Kidney (tissue), 14 donors: ENCODE data around the gene PDCD1LG2. TPM values are rescaled to one million over a fixed set of nuclear protein-coding genes. Genes with fewer than 3 reads are reported as not detected.

ENCODE experiments used
- DNase-seq, 5 donors: peaks; one replicate each; pipeline ENCODE4 v3.0.0-alpha.2; 2013 to 2020
- FAIRE-seq: peaks from 2 replicates; lab custom pipeline; 2012; peaks lifted over from hg19 to GRCh38; lab: Jason Lieb, UNC
- H3K27ac ChIP-seq, 2 donors: one replicate each; pipeline ENCODE4 v1.7.0; 2013; ENCODE audit warnings: low read depth in 2 of 2, low read length in 2 of 2, inconsistent platforms in 1 of 2
- H3K27me3 ChIP-seq: one replicate; pipeline ENCODE4 v1.7.1; 2013; ENCODE audit warnings: low read length, inconsistent platforms; ENCODE audit not compliant: control insufficient read depth, insufficient read depth
- H3K36me3 ChIP-seq, 3 donors: one replicate each; pipeline versions ENCODE4 v1.7.0 to v1.7.1; 2013; ENCODE audit warnings: low read length in 3 of 3, control low read depth in 1 of 3, inconsistent platforms in 1 of 3; ENCODE audit not compliant: insufficient read depth in 3 of 3, control insufficient read depth in 2 of 3
- H3K4me1 ChIP-seq, 3 donors: one replicate each; pipeline versions ENCODE4 v1.7.0 to v1.7.1; 2013; ENCODE audit warnings: low read length in 3 of 3, inconsistent platforms in 1 of 3, low read depth in 1 of 3; ENCODE audit not compliant: control insufficient read depth in 2 of 3, insufficient read depth in 2 of 3
- H3K4me3 ChIP-seq, 3 donors: one replicate each; pipeline versions ENCODE4 v1.7.0 to v1.8.1; 2013; ENCODE audit warnings: low read length in 3 of 3, control low read depth in 1 of 3, inconsistent platforms in 1 of 3
- H3K9ac ChIP-seq, 3 donors: one replicate each; pipeline versions ENCODE4 v1.7.0 to v1.7.1; 2013; ENCODE audit warnings: low read length in 3 of 3, control low read depth in 1 of 3, inconsistent platforms in 1 of 3
- H3K9me3 ChIP-seq, 3 donors: one replicate each; pipeline versions ENCODE4 v1.7.0 to v1.7.1; 2013; ENCODE audit warnings: low read length in 3 of 3, control low read depth in 1 of 3, inconsistent platforms in 1 of 3; ENCODE audit not compliant: control insufficient read depth in 2 of 3, insufficient read depth in 1 of 3
- intact Hi-C: fragments of 100-400 bp; cut with DNase I; formaldehyde crosslinking; loops from one replicate; pipeline ENCODE4 v1.11.1; 2022
- polyA plus RNA-seq: library from polyadenylated mRNA; stranded (reverse); fragments of 350-450 nt; fragmentation: Illumina TruSeq; extraction: RNeasy Lipid Tissue Mini Kit (QIAGEN cat#74804); gene quantifications from one replicate; pipeline ENCODE4 v1.2.3, GENCODE V29; 2014; ENCODE audit warnings: low read depth, low replicate concordance; ENCODE audit not compliant: insufficient read depth
- total RNA-seq: library from RNA; stranded (reverse); fragmentation: NEBNext Ultra II Directional; extraction: Animal tissue kit (Norgen Biotek cat#: 25700); gene quantifications from one replicate; pipeline ENCODE4 v1.2.1, GENCODE V29; 2021
- TF ChIP-seq, protein P1 (sequence below): IDR thresholded peaks from 3 replicates; pipeline ENCODE4 v1.5.1; 2012; ENCODE audit warnings: mild to moderate bottlenecking, moderate library complexity, borderline replicate concordance; ENCODE audit not compliant: insufficient read depth; ENCODE audit errors: extremely low read depth
- donor health status: control.
- donor health status: control.
- donor health status: control.
- donor health status: control.
- donor health status: control.
- donor health status: DM: yes; HTN: yes; CAD: no.
- donor health status: Normal renal cell carcinoma (clear cell type).

PDCD1LG2 gene
- total and polyA plus RNA-seq, 2 donors from 2014 or later, result 1.5 to 2.4 TPM

DNA sequence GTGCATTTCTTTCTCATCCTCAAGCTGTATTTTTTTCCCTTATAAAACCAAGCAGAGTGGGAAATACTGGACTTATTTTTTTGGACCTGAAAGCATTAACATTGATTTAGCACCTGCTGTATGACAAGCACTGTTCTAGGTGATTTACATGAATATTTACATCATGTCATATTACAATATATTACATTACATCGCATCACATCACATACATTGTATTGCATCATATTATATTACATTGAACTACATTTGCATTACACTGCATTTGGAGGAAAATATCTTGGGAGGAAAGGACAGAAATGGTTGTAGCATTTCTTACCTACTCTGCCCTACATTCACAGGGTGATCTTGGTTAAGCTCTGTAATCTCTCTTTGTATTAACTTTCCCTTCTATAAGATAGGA is 11.2 kb upstream of the PDCD1LG2 start:
- Histone ChIP-seq H3K27ac (no peak overlapping the region), H3K36me3 (no peaks in the 10 kb centered on the region), H3K9me3 (no peaks in the 10 kb centered on the region), H3K4me3 (no peak overlapping the region), H3K4me1 (no peaks in the 10 kb centered on the region), H3K9ac (no peak overlapping the region), H3K27me3 (no peaks in the 10 kb centered on the region)
- DNase-seq, result no peak
- no peak for FAIRE-seq
- TF ChIP-seq, protein P1, sequence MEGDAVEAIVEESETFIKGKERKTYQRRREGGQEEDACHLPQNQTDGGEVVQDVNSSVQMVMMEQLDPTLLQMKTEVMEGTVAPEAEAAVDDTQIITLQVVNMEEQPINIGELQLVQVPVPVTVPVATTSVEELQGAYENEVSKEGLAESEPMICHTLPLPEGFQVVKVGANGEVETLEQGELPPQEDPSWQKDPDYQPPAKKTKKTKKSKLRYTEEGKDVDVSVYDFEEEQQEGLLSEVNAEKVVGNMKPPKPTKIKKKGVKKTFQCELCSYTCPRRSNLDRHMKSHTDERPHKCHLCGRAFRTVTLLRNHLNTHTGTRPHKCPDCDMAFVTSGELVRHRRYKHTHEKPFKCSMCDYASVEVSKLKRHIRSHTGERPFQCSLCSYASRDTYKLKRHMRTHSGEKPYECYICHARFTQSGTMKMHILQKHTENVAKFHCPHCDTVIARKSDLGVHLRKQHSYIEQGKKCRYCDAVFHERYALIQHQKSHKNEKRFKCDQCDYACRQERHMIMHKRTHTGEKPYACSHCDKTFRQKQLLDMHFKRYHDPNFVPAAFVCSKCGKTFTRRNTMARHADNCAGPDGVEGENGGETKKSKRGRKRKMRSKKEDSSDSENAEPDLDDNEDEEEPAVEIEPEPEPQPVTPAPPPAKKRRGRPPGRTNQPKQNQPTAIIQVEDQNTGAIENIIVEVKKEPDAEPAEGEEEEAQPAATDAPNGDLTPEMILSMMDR, result no peak
- intact Hi-C loops, result no loop called here

DNA sequence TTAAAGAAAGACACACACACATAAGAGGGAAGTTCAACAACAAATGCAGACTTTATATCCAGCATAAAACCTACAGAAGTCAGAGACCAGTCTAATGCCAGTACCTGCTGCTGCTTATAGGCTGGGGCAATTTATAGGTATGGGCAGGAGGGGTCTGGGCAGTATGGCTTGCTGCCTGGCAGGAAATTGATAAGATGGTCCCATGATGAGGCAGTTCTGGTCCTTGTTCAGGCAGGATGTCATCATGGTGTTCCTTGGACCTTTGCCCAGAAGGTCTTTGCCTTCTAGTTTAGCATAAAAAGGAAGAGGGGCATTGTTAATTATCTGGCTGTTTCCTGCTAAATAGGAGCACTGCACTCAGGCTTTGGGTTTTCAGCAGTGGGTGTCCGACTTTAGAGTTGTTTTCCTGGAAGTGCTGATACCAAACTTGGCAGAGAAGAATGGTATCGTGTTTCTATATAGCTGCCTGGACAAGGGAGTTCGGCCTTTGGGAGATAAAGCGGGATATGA is 10.4 kb upstream of the PDCD1LG2 start:
- Histone ChIP-seq H3K9ac (no peak overlapping the region), H3K4me1 (no peaks in the 10 kb centered on the region), H3K4me3 (no peak overlapping the region), H3K36me3 (no peaks in the 10 kb centered on the region), H3K27me3 (no peaks in the 10 kb centered on the region), H3K9me3 (no peaks in the 10 kb centered on the region), H3K27ac (peak overlapping the region; percentile 45 to 50)
- FAIRE-seq (no peak), DNase-seq (peak in 3 of 5 donors; percentile 8 to 58 (median 14))
- TF ChIP-seq, protein P1, result no peak
- intact Hi-C loops, result no loop called here

DNA sequence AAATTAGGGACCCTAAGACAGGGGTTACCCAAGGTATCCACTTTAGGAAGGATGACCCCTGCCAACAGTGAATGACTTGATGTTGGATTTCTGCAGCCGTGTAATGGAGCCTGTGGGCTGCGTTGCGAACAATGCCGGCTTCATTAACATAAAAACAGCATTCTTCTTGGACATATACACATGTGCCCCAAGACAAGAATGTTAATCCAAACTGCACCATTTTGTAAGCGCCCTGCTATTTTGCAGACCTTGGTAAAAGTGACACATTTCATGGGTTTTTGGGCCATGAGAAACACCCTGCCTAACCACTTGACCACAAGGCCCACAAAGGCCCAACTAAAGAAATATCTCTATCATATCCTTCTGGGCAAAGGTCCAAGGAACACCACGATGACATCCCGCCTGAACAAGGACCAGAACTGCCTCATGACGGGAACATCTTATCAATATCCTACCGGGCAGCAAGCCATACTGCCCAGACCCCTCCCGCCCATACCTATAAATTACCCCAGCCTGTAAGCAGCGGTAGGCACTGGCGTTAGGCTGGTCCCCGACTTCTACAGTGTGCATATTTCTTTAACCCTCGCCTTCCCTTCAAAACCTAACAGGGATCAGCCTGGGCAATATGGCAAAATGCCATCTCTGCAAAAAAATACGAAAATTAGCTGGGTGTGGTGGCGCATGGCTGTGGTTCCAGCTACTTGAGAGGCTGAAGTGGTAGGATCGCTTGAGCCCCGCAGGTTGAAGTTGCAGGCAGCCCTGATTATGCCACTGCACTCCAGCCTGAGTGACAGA is 9.7 kb upstream of the PDCD1LG2 start:
- DNase-seq (peak in 1 of 5 donors; percentile 8), FAIRE-seq (no peak)
- TF ChIP-seq, protein P1, result no peak
- peak overlapping the region; percentile 45 to 50 for H3K27ac ChIP-seq
- no peaks in the 10 kb centered on the region for H3K27me3 ChIP-seq
- no peak overlapping the region for H3K9ac ChIP-seq
- H3K4me3 ChIP-seq, result no peak overlapping the region
- H3K36me3 ChIP-seq, result no peaks in the 10 kb centered on the region
- no peaks in the 10 kb centered on the region for H3K4me1 ChIP-seq
- intact Hi-C loops, result no loop called here
- H3K9me3 ChIP-seq, result no peaks in the 10 kb centered on the region
